Omental fat pad (tissue), 4 donors: Measurements from ENCODE around the gene GIPC1. TPM values are rescaled to one million over a fixed set of nuclear protein-coding genes. Genes with fewer than 3 reads are reported as not detected.
A peak's percentile ranks its signal among the peaks of the same experiment; 100 is the strongest.

Experiments used
- ATAC-seq: fragments of 150-250 bp; one replicate; pipeline ENCODE4 v1.9.1; 2016; ENCODE audit warnings: mild to moderate bottlenecking, moderate library complexity; ENCODE audit not compliant: low FRiP score
- DNase-seq: peaks from one replicate; pipeline ENCODE4 v3.0.0-alpha.2; 2019; ENCODE audit warnings: low spot score
- total RNA-seq, 4 donors: library from RNA; depleted of rRNA; stranded (reverse); fragments of >200 nt; gene quantifications; one replicate each; pipeline ENCODE4 v1.1.0, GENCODE V29; 2016
- TF ChIP-seq, protein P1 (sequence below), 3 donors: fragments of 450-650 bp; IDR thresholded peaks; one replicate each; pipeline ENCODE4 v1.5.1; 2016 to 2017; ENCODE audit warnings: antibody characterized with exemption in 3 of 3, mild to moderate bottlenecking in 3 of 3, moderate library complexity in 2 of 3

GIPC1 gene
- total RNA-seq, 4 donors from 2014 or later = 47.0 to 77.6 (median 59.0) TPM

- DNase-seq (no peak), ATAC-seq (no peak)
- TF ChIP-seq, protein P1, sequence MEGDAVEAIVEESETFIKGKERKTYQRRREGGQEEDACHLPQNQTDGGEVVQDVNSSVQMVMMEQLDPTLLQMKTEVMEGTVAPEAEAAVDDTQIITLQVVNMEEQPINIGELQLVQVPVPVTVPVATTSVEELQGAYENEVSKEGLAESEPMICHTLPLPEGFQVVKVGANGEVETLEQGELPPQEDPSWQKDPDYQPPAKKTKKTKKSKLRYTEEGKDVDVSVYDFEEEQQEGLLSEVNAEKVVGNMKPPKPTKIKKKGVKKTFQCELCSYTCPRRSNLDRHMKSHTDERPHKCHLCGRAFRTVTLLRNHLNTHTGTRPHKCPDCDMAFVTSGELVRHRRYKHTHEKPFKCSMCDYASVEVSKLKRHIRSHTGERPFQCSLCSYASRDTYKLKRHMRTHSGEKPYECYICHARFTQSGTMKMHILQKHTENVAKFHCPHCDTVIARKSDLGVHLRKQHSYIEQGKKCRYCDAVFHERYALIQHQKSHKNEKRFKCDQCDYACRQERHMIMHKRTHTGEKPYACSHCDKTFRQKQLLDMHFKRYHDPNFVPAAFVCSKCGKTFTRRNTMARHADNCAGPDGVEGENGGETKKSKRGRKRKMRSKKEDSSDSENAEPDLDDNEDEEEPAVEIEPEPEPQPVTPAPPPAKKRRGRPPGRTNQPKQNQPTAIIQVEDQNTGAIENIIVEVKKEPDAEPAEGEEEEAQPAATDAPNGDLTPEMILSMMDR (IDR thresholded peaks at IDR 0.05) = no peak
These were observed 1.5 kb downstream of the GIPC1 start for GRCh38 chr19:14494411-14494810.

- DNase-seq (no peak), ATAC-seq (no peak)
- TF ChIP-seq, protein P1 (IDR thresholded peaks at IDR 0.05) = no peak
These were observed 3.1 kb downstream of the GIPC1 start for GRCh38 chr19:14492756-14493337.

DNA sequence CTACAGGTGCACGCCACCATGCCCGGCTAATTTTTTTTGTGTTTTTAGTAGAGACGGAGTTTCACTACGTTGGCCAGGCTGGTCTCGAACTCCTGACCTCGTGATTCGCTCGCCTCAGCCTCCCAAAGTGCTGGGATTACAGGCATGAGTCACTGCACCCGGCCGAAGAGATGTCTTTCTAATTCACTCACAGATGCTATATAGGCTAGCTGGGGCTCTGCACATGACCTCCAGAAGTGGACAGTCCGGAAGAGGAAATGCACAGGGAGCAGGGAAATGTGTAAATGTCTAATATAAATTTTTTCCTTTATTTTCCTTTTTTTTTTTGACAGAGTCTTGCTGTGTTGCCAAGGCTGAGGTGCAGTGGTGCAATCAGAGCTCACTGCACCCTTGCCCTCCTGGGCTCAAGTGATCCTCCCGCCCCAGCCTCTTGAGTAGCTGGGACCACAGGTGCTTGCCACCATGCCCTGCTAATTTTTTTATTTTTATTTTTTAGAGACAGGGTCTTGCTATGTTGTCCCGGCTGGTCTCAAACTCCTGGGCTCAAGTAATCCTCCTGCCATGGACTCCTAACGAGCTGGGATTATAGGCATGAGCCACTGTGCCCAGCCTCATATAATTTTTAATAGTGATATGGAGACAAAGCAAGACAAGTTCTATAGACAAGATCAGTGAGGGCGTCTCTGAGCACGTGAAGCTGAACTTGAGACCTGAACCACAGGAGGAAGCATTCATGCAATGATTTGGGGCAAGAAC is 8.4 kb downstream of the GIPC1 start:
- TF ChIP-seq, protein P1 (IDR thresholded peaks at IDR 0.05) = no peak
- ATAC-seq (no peak), DNase-seq (no peak)

DNA sequence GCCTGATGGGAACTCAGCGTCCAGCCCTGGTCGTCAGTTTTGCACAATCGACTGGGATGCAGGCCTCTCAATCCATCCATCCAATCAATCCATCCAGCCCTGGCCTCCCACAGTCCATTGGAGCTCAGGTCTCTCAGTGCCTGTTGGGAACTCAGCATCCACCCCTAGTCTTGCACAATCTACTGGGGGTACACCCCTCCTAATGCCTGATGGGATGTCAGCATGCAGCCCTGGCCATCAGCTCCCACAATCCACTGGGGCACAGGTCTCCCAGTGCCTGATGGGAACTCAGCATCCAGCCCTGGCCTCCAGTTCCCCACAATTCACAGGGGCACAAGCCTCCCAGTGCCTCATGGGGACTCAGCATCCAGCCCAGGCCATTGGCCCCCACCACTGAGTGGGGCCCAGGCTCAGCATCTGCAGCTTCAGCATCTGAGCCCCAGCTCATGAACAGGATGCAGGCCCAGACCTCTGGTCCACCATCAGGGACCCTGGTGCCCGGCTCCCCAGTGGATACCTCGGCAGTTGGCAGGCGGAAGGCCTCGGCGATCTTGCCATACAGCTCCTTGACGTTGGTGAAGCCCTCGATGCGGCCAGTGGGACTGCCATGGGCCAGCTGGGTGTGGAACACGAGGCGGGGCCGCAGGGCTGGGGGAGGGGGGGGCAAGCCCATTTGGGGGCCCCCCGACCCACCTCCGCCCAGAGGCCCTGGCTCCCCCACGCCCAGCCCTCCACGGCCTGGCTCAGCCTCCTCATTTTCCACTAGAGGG is 13.6 kb downstream of the GIPC1 start:
- DNase-seq (no peak), ATAC-seq (no peak)
- TF ChIP-seq, protein P1 (IDR thresholded peaks at IDR 0.05) = no peak

GRCh38 chr19:14480700-14481079 is 15.2 kb downstream of the GIPC1 start:
- TF ChIP-seq, protein P1 (IDR thresholded peaks at IDR 0.05) = no peak
- DNase-seq (no peak), ATAC-seq (no peak)

- ATAC-seq (peak; percentile 17), DNase-seq (no peak)
- TF ChIP-seq, protein P1 (IDR thresholded peaks at IDR 0.05) = no peak
These were observed 15.8 kb downstream of the GIPC1 start for GRCh38 chr19:14479975-14480699.
